Activated B cell treated with CpG ODN at 0.5 μM for 24 hours (primary cell): ENCODE measurements around the gene ZGRF1. TPM values are rescaled to one million over a fixed set of nuclear protein-coding genes. Genes with fewer than 3 reads are reported as not detected.
"Not testable (repeated sequence)": the region's sequence is repeated elsewhere in the genome, so short reads cannot be mapped to it uniquely, and the experiment has no call there.

Experiments used
- ATAC-seq: fragments of 200-7000 bp; cut with Tn5 transposase; one replicate; pipeline ENCODE4 v1.10.0; 2021; ENCODE audit warnings: low read depth, mild to moderate bottlenecking, moderate library complexity
- CTCF ChIA-PET: fragments of 350-600 bp; sonication (Branson Sonifier 250); formaldehyde crosslinking; loops from one replicate; lab custom pipeline; 2021; ENCODE audit warnings: antibody characterized with exemption; lab: Charles Lee
- POLR2A ChIA-PET: fragments of 350-600 bp; sonication (Branson Sonifier 250); formaldehyde crosslinking; loops from one replicate; lab custom pipeline; 2021; ENCODE audit warnings: antibody characterized with exemption; lab: Charles Lee
- DNase-seq: peaks from one replicate; pipeline ENCODE4 v3.0.0; 2022
- H3K27ac Mint-ChIP-seq: one replicate; pipeline ENCODE4 v1.8.0; 2020; ENCODE audit warnings: mixed read lengths
- H3K27me3 Mint-ChIP-seq: one replicate; pipeline ENCODE4 v1.8.0; 2021; ENCODE audit warnings: mixed read lengths
- H3K36me3 Mint-ChIP-seq: one replicate; pipeline ENCODE4 v1.8.0; 2021; ENCODE audit warnings: low read depth, mixed read lengths
- H3K4me1 Mint-ChIP-seq: one replicate; pipeline ENCODE4 v1.8.0; 2021; ENCODE audit warnings: mixed read lengths
- H3K4me3 Mint-ChIP-seq: one replicate; pipeline ENCODE4 v1.8.0; 2020; ENCODE audit warnings: mild to moderate bottlenecking, mixed read lengths
- H3K9me3 Mint-ChIP-seq: one replicate; pipeline ENCODE4 v1.8.0; 2020; ENCODE audit warnings: mixed read lengths
- intact Hi-C: fragments of 100-400 bp; cut with micrococcal nuclease; formaldehyde crosslinking; loops from one replicate; pipeline ENCODE4 v1.15.1; 2024
- total RNA-seq: library from RNA; stranded (reverse); gene quantifications from 2 replicates; pipeline ENCODE4 v1.2.3, GENCODE V29; 2022
- TF ChIP-seq, protein P1 (sequence below): fragments of 200-600 bp; IDR thresholded peaks from one replicate; pipeline ENCODE4 v1.8.0; 2022; ENCODE audit warnings: antibody characterized with exemption, mild to moderate bottlenecking

The ZGRF1 gene
- total RNA-seq, 1 donor from 2014 or later: 13.7 TPM

DNA sequence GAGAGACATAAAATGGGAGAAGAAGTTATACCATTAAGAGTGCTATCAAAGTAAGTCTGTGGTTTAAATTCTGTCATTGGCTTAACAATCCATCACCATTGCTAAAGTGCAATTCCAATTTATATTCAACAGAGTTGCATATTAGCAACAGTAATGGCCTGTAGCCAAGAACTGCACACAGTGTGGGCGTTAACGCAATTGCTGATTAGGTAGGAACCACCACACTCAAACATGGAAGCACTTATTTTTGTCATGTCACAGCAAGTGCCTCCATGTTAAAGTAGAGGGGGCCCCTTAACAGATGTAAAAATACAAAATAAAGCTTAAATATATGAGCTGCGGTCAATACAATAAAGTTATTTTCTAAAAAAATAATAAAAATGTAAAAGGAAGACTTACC, 11.1 kb upstream of the ZGRF1 start:
- Mint-ChIP-seq H3K9me3 (no peaks in the 10 kb centered on the region), H3K27me3 (no peaks in the 10 kb centered on the region), H3K36me3 (peaks cover 67% of the 10 kb centered on the region), H3K27ac (no peak overlapping the region), H3K4me1 (peaks cover 15% of the 10 kb centered on the region), H3K4me3 (no peak overlapping the region)
- no peak for ATAC-seq
- DNase-seq: no peak
- ChIA-PET CTCF (interaction anchor here (1.2 kb wide), 1 partner anchor 290 kb away, joined by 3 read pairs; no protein-coding TSS in a partner anchor), POLR2A (no interaction called here)
- intact Hi-C loops: no loop called here
- TF ChIP-seq, protein P1, sequence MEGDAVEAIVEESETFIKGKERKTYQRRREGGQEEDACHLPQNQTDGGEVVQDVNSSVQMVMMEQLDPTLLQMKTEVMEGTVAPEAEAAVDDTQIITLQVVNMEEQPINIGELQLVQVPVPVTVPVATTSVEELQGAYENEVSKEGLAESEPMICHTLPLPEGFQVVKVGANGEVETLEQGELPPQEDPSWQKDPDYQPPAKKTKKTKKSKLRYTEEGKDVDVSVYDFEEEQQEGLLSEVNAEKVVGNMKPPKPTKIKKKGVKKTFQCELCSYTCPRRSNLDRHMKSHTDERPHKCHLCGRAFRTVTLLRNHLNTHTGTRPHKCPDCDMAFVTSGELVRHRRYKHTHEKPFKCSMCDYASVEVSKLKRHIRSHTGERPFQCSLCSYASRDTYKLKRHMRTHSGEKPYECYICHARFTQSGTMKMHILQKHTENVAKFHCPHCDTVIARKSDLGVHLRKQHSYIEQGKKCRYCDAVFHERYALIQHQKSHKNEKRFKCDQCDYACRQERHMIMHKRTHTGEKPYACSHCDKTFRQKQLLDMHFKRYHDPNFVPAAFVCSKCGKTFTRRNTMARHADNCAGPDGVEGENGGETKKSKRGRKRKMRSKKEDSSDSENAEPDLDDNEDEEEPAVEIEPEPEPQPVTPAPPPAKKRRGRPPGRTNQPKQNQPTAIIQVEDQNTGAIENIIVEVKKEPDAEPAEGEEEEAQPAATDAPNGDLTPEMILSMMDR: no peak

DNA sequence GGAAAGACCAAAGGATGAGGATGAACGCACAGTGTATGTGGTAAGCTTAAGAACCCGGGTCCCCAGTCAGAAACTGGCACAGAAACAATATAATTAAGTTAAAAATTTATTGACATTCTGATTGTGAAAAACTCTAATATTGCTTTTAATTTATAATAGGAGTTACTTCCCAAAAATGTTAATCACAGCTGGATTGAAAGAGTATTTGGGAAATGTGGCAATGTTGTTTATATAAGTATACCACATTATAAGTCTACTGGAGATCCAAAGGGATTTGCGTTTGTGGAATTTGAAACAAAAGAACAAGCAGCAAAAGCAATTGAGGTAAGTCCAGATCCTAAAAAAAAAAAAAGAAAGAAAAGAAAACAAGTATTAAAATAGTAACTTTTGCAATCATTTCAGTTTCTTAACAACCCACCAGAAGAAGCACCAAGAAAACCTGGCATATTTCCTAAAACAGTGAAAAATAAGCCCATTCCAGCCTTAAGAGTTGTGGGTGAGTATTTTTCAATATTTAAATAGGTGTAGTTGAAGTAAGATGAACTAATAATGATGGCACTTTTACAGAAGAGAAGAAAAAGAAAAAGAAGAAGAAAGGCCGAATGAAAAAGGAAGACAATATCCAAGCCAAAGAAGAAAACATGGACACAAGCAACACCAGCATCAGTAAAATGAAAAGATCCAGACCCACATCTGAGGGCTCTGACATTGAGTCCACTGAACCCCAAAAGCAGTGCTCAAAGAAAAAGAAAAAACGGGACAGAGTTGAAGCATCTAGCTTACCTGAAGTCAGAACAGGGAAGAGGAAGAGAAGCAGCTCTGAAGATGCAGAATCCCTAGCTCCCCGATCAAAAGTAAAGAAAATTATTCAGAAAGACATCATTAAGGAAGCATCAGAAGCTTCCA, 10.2 kb upstream of the ZGRF1 start:
- peaks cover 23% of the 10 kb centered on the region for H3K4me1 Mint-ChIP-seq
- H3K36me3 Mint-ChIP-seq: peaks cover 64% of the 10 kb centered on the region
- DNase-seq (no peak), ATAC-seq (no peak)
- POLR2A ChIA-PET: no interaction called here
- intact Hi-C loops: no loop called here
- H3K4me3 Mint-ChIP-seq: no peak overlapping the region
- CTCF ChIA-PET: interaction anchor here (0.9 kb wide), 1 partner anchor 13 kb away, joined by 3 read pairs; no protein-coding TSS in a partner anchor
- H3K27ac Mint-ChIP-seq: no peak overlapping the region
- TF ChIP-seq, protein P1: no peak
- H3K9me3 Mint-ChIP-seq: no peaks in the 10 kb centered on the region
- no peaks in the 10 kb centered on the region for H3K27me3 Mint-ChIP-seq

DNA sequence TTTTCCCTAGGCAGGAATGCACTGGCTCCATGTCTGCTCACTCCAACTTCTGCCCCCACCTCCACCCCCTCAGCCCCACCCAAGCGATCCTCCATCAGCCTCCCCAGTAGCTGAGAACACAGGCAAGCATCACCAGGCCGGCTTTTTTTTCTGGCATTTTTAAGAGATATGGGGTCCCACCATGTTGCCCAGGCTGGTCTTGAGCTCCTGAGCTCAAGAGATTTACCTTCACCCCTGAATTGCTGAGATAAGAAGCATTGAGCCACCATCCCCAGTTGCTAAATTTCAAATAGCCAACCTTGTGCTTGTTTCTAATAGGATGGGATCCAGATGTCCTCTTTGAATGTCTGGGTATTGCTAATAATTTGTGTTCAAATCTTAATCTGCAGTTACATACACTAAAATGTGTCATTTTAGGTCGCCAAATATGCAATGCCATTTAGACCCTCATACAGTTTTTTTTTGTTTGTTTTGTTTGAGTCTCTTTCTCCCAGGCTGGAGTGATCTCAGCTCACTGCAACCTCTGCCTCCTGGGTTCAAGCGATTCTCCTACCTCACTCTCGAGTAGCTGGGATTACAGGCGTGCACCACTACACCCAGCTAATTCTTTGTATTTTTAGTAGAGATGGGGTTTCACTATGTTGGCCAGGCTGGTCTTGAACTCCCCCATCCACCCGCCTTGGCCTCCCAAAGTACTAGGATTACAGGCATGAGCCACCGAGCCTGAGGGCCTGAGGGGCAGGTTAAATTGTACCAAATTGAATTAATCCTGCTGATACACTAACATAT, 9.0 kb upstream of the ZGRF1 start:
- intact Hi-C loops: no loop called here
- Mint-ChIP-seq H3K27me3 (no peaks in the 10 kb centered on the region), H3K4me3 (no peak overlapping the region), H3K9me3 (no peaks in the 10 kb centered on the region), H3K36me3 (peaks cover 62% of the 10 kb centered on the region), H3K27ac (no peak overlapping the region), H3K4me1 (peaks cover 32% of the 10 kb centered on the region)
- ATAC-seq: no peak
- ChIA-PET CTCF (interaction anchor here (0.9 kb wide), 1 partner anchor 12 kb away, joined by 3 read pairs; no protein-coding TSS in a partner anchor), POLR2A (no interaction called here)
- DNase-seq: no peak
- TF ChIP-seq, protein P1: no peak

DNA sequence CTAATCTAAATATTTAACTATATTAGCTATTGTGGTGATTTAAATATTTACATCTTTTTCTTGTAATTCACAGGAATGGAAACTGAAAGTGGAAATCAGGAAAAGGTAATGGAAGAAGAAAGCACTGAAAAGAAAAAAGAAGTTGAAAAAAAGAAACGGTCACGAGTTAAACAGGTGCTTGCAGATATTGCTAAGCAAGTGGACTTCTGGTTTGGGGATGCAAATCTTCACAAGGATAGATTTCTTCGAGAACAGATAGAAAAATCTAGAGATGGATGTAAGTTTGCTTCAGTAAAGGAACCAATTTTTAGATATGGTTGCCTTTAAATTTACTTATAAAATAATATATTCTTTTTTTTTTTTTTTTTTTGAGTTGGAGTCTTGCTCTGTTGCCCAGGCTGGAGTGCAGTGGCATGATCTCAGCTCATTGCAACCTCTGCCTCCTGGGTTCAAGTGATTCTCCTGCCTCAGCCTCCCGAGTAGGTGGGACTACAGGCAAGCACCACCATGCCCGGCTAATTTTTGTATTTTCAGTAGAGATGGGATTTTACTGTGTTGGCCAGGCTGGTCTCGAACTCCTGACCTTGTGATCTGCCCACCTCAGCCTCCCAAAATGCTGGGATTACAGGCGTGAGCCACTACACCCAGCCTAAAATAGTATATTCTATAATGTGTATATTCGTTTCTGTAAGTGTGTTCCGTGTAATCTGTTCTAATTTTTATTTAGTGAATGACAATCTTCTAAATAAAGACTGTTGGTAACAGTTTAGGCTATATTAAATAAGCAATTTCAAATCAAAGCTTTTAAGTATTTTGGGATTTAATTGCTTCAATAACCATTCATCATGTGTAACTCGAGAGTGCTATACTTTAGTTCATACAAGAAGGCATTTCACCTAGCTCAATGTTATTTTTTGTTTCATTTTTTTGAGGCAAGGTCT, 8.2 kb upstream of the ZGRF1 start:
- H3K27me3 Mint-ChIP-seq, intact Hi-C loops, DNase-seq, ATAC-seq, POLR2A ChIA-PET, H3K9me3 Mint-ChIP-seq, H3K27ac Mint-ChIP-seq, H3K4me3 Mint-ChIP-seq: not testable (repeated sequence)
- Mint-ChIP-seq H3K4me1 (peaks cover 34% of the 10 kb centered on the region), H3K36me3 (peaks cover 62% of the 10 kb centered on the region)
- CTCF ChIA-PET: interaction anchor here (0.7 to 1.2 kb wide), 2 partner anchors 120 to 121 kb away, joined by 3 read pairs; no protein-coding TSS in a partner anchor

DNA sequence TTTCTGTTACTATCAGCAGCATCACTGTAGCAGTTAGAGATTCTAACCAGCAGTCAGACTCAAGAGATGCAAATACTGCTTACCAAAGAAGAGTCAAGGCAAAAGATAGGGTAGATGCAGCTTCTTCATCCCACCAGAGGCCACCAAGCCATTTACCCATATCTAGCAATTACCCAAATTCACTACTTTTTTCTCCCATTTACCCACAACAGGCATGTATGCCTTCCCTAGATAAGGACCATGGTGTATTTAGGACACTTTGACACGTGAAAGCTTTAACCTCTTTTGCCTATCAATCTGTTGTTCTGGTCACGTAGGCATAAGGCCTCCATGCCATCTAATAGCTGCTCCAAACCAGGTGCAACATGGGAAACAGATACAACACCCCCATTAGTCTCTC, 5.8 kb upstream of the ZGRF1 start:
- ATAC-seq (no peak), DNase-seq (no peak)
- POLR2A ChIA-PET: no interaction called here
- CTCF ChIA-PET: interaction anchor here (1.0 to 1.7 kb wide), 5 partner anchors 13 to 298 kb away, joined by 3 to 5 read pairs (median 3); no protein-coding TSS in a partner anchor
- Mint-ChIP-seq H3K36me3 (peaks cover 50% of the 10 kb centered on the region), H3K4me1 (peaks cover 38% of the 10 kb centered on the region), H3K27ac (peak overlapping the region; percentile 35), H3K27me3 (no peaks in the 10 kb centered on the region), H3K9me3 (no peaks in the 10 kb centered on the region), H3K4me3 (no peak overlapping the region)
- TF ChIP-seq, protein P1: no peak
- intact Hi-C loops: no loop called here
